Lung (tissue), 12 donors: ENCODE measurements around the gene FAM131A. TPM values are rescaled to one million over a fixed set of nuclear protein-coding genes. Genes with fewer than 3 reads are reported as not detected.

Experiments
- ATAC-seq: fragments of 200-7000 bp; cut with Tn5 transposase; one replicate; pipeline ENCODE4 v1.9.1; 2020; ENCODE audit warnings: moderate number of reproducible peaks; ENCODE audit not compliant: insufficient read depth, low FRiP score
- DNase-seq, 3 donors: peaks; one replicate each; pipeline ENCODE4 v3.0.0-alpha.2; 2013 to 2017
- H3K27ac ChIP-seq, 2 donors: one replicate each; pipeline ENCODE4 v1.5.1; 2013; ENCODE audit warnings: mild to moderate bottlenecking in 2 of 2, moderate library complexity in 2 of 2, control low read depth in 1 of 2, inconsistent platforms in 1 of 2, low read depth in 1 of 2, low read length in 1 of 2
- H3K27me3 ChIP-seq, 3 donors: one replicate each; pipeline ENCODE4 v1.5.1; 2013; ENCODE audit warnings: low read length in 2 of 3; ENCODE audit not compliant: control insufficient read depth in 3 of 3, insufficient read depth in 3 of 3
- H3K36me3 ChIP-seq, 4 donors: one replicate each; pipeline ENCODE4 v1.5.1; 2013; ENCODE audit warnings: low read length in 4 of 4, mild to moderate bottlenecking in 1 of 4, moderate library complexity in 1 of 4; ENCODE audit not compliant: control insufficient read depth in 4 of 4, insufficient read depth in 4 of 4
- H3K4me1 ChIP-seq, 5 donors: one replicate each; pipeline ENCODE4 v1.5.1; 2013; ENCODE audit warnings: low read length in 5 of 5, mild to moderate bottlenecking in 2 of 5, moderate library complexity in 1 of 5; ENCODE audit not compliant: control insufficient read depth in 5 of 5, insufficient read depth in 5 of 5
- H3K4me3 ChIP-seq: one replicate; pipeline ENCODE4 v1.5.1; 2013; ENCODE audit warnings: mild to moderate bottlenecking, control low read depth, moderate library complexity
- H3K9ac ChIP-seq, 2 donors: one replicate each; pipeline ENCODE4 v1.5.1; 2013; ENCODE audit warnings: low read length in 2 of 2, control low read depth in 1 of 2; ENCODE audit not compliant: insufficient read depth in 1 of 2
- H3K9me3 ChIP-seq, 4 donors: one replicate each; pipeline ENCODE4 v1.5.1; 2013; ENCODE audit warnings: low read length in 3 of 4, mild to moderate bottlenecking in 1 of 4, moderate library complexity in 1 of 4; ENCODE audit not compliant: control insufficient read depth in 4 of 4, insufficient read depth in 3 of 4
- WGBS, 2 donors: extraction: QIAGEN DNeasy Blood & Tissue Kit; methylation state at CpG; one replicate each; pipeline ENCODE4 v1.1.7; 2013; 5-methylcytosine and 5-hydroxymethylcytosine counted together
- polyA plus RNA-seq, 2 donors: library from polyadenylated mRNA; stranded (reverse); fragments of 200-250 nt; gene quantifications; one replicate each; pipeline ENCODE4 v1.2.1, GENCODE V29; 2013
- total RNA-seq, 2 donors: library from RNA; depleted of rRNA in 1 of 2; stranded (reverse); fragments of >200 nt in 1 of 2; gene quantifications; one replicate each; pipeline ENCODE4 v1.2.1, GENCODE V29; 2014 to 2021
- TF ChIP-seq, protein P1 (sequence below): IDR thresholded peaks from 2 replicates; pipeline ENCODE4 v1.5.1; 2012; ENCODE audit warnings: mild to moderate bottlenecking; ENCODE audit errors: control extremely low read depth, extremely low read depth
- donor health status: control.
- donor health status: control.
- donor health status: Bipolar disorder and iron deficiency.
- donor health status: healthy.
- donor health status: DM: yes; HTN: yes; CAD: no.

Gene FAM131A
- total and polyA plus RNA-seq, 4 donors: 12.9 to 21.4 (median 15.7) TPM

DNA sequence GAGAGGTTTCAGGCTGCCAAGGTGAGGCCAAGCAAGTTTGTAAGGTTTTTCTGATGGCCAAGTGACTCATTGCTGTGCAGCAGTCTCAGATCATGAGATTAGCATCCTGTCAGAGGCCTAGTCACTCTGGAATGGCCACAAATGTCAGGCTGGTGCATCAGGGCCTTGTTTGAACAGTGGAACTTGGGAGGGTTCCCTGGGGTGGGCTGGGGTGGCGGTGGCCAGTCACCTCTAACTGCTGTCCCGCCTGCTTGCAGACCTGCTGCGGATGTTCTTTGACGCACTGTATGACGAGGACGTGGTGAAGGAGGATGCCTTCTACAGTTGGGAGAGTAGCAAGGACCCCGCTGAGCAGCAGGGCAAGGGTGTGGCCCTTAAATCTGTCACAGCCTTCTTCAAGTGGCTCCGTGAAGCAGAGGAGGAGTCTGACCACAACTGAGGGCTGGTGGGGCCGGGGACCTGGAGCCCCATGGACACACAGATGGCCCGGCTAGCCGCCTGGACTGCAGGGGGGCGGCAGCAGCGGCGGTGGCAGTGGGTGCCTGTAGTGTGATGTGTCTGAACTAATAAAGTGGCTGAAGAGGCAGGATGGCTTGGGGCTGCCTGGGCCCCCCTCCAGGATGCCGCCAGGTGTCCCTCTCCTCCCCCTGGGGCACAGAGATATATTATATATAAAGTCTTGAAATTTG is 2.8 kb upstream of the FAM131A start:
- no peaks in the 10 kb centered on the region for H3K9me3 ChIP-seq
- peaks cover 18 to 37% (median 30%) of the 10 kb centered on the region in 4 donors for H3K36me3 ChIP-seq
- no peaks in the 10 kb centered on the region for H3K27me3 ChIP-seq
- ATAC-seq: no peak
- peaks cover 3 to 30% (median 17%) of the 10 kb centered on the region in 5 donors for H3K4me1 ChIP-seq
- no peak for DNase-seq
- WGBS, 2 donors: 85% methylated on average over 15 of the region's 15 CpGs
- H3K9ac ChIP-seq: no peak overlapping the region
- TF ChIP-seq, protein P1, sequence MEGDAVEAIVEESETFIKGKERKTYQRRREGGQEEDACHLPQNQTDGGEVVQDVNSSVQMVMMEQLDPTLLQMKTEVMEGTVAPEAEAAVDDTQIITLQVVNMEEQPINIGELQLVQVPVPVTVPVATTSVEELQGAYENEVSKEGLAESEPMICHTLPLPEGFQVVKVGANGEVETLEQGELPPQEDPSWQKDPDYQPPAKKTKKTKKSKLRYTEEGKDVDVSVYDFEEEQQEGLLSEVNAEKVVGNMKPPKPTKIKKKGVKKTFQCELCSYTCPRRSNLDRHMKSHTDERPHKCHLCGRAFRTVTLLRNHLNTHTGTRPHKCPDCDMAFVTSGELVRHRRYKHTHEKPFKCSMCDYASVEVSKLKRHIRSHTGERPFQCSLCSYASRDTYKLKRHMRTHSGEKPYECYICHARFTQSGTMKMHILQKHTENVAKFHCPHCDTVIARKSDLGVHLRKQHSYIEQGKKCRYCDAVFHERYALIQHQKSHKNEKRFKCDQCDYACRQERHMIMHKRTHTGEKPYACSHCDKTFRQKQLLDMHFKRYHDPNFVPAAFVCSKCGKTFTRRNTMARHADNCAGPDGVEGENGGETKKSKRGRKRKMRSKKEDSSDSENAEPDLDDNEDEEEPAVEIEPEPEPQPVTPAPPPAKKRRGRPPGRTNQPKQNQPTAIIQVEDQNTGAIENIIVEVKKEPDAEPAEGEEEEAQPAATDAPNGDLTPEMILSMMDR: no peak
- no peak overlapping the region for H3K4me3 ChIP-seq
- peak overlapping the region; percentile 88 to 96 for H3K27ac ChIP-seq

DNA sequence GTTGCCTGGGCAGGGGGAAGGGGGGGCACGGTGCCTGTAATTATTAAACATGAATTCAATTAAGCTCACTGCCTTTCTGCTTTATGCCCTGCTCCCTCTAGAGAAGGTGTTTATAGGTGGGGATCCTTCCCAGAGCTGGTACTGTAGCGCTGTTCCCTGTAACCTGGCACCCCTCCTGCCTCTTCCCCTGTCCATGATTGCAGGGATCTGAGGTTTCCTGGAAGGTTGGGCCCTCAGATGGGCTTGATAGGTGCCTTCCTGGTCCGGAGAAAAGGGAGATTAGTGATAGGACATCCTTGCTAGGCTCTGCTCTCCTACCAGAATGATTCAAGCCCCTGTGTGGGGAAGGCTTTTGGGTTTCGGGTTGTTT is 2.1 kb upstream of the FAM131A start:
- no peak overlapping the region for H3K4me3 ChIP-seq
- peak overlapping the region; percentile 88 to 96 for H3K27ac ChIP-seq
- ATAC-seq (no peak), DNase-seq (peak in 1 of 3 donors; percentile 17)
- peak overlapping the region; percentile 49 to 75 for H3K9ac ChIP-seq
- 38 to 60% methylated on average over 4 of the region's 4 CpGs for WGBS, 2 donors
- H3K36me3 ChIP-seq: peaks cover 16 to 35% (median 28%) of the 10 kb centered on the region in 4 donors
- H3K27me3 ChIP-seq: no peaks in the 10 kb centered on the region
- no peaks in the 10 kb centered on the region for H3K9me3 ChIP-seq
- H3K4me1 ChIP-seq: peaks cover 3 to 30% (median 17%) of the 10 kb centered on the region in 5 donors
- TF ChIP-seq, protein P1: no peak

DNA sequence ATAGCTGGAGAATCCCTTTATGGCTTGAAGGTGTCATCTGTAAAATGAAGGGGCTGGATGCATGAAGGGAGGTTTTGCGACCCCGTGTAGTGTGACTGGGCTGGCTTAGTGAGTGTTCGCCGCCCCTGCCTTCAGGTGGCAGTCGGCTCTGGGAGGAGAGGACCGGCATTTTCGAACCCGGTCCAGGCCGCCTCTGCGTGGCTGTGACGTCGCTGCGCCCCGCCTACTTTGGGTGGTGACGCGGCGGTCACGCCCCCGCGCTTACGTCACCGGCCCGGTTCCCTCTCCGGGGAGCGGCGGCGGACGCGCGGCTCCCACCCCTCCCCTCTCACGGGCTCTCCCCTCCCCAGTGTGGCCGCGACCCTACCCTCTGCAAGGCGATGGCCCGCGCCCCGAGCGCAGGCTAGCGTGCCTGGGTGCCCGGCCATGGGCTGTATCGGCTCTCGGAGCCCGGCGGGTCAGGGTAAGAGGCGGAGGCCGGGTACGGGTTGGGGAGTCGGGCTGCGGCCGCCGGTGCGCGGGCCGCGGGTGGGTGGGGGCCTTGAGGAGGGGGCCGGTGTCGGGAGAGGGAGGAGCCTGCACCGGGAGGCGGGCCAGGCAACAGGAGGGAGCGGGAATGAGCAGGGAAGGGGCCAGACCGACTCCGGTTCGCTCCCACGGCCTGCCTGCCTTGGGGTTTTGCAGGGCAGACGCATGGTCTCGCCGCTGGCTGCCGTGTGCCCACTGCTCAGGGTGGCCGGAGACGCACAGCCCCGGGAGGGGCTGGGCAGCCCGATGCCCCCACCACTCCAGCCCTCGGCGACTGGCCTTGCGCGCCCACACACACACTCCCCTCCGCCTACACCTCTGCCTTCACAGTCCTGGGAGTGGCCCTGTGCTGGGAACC is 1.5 kb upstream of the FAM131A start:
- no peaks in the 10 kb centered on the region for H3K27me3 ChIP-seq
- peaks cover 3 to 30% (median 17%) of the 10 kb centered on the region in 5 donors for H3K4me1 ChIP-seq
- peak overlapping the region; percentile 62 for H3K4me3 ChIP-seq
- DNase-seq (peak; percentile 87 to 91 (median 88)), ATAC-seq (peak; percentile 85)
- H3K9ac ChIP-seq: peak overlapping the region; percentile 66 to 82
- H3K27ac ChIP-seq: peak overlapping the region; percentile 88 to 96
- peaks cover 15 to 35% (median 28%) of the 10 kb centered on the region in 4 donors for H3K36me3 ChIP-seq
- TF ChIP-seq, protein P1: no peak
- no peaks in the 10 kb centered on the region for H3K9me3 ChIP-seq
- 1% methylated on average over 57 to 77 of the region's 77 CpGs for WGBS, 2 donors
